ENCODE measurements around the gene CLIP3.

The CLIP3 gene

GRCh38 chr19:35977446-35978222 is 55.0 kb downstream of the CLIP3 start:
- peak; percentile 47 for DNase-seq

GRCh38 chr19:35975608-35976214 is 57.0 kb downstream of the CLIP3 start:
- no peak for DNase-seq

- no peak for DNase-seq
These were observed 59.2 kb downstream of the CLIP3 start for GRCh38 chr19:35973487-35973886.

- DNase-seq, result no peak
These were observed 65.9 kb downstream of the CLIP3 start for GRCh38 chr19:35966771-35967170.

All from SHP77 (cell line).